ENCODE results near the gene IFNK.

The IFNK gene

DNA sequence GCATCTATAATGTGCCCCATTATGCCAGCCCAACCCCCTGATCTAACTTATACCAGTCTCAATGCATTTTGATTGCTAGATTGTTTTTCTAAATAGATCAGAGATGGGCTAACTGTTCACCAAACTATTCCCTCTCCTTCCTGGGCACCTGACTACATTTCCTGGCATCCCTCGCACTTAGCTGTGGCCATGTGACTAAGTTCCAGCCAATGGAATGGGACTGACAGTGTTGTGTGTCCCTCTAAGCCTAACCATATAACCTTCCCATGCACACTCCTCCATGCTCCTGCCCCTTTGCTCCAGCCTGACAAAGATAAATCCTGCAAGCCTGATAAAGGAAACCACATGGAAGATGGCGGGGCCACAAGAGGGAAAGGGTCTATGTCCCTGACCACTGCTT, 12.3 kb upstream of the IFNK start:
- DNase-seq (ENCODE audit: low read depth), result no peak

DNA sequence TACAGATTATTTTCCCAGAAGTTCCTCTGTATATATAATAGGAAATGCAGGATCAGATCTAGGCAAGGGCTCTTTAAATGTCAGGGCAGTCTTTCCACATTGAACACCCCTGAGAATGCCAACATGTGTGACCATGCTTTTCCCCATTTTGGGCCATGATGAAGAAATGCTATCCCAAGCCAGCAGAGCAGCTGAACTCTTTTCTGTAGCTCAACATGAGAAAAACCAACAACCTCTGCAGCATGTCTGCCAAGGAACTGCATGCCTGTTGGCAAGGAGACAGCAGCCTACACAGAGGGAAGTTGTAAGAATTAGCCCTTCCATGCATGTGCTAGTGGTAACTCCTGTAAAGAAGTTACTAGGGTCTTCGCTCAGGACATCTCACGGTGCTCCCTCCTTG, 9.5 kb upstream of the IFNK start:
- DNase-seq (ENCODE audit: low read depth), result no peak

GRCh38 chr9:27518006-27518405, 6.1 kb upstream of the IFNK start:
- no peak for DNase-seq (ENCODE audit: low read depth)

GRCh38 chr9:27518809-27519208, 5.3 kb upstream of the IFNK start:
- DNase-seq (ENCODE audit: low read depth), result no peak

DNA sequence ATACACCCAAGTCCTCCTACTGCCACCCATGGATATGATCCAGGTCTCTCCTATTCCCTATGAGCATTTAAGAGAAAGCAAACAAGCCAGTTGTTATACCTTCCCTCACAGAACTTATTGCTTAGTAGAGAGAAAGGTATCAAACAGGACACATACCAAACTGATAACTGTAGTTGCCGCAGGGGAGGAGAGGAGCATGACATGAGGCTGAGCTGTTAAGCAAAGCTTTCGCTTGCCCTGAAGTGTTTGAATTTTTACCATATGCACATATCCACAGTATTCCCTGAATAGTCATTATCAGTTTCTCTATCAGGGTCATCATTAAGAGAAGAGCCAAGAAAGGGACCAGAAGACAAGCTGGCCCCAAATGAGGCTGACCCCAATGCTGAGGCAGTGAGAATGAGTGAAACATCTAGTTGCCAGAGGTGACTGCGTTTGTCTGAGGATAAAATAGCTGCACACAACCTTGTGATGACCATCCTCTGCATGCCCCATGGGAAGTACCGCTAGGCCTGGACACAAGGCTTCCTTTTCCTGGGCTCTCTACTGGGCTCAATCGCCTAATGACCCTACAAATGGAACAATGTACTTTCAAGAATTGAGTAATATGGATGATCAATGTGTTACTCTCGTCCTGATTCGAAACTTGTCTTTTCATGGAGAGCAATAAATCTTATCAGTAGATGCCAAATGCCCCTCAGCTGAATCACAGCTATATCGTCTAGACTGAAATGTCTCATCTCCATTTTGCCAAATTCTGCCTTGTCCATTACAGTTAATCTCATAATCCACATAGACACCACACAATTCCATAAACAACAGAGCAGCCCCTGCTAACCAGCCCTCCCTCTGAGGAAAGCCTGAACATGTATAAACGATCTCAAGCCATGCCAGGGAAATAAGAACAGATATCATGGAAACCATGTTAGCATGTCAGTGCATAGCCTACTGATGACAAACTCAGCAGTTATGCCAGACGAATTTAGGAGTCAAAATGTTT, 4.3 kb upstream of the IFNK start:
- peak; percentile 72 for DNase-seq (ENCODE audit: low read depth)

DNA sequence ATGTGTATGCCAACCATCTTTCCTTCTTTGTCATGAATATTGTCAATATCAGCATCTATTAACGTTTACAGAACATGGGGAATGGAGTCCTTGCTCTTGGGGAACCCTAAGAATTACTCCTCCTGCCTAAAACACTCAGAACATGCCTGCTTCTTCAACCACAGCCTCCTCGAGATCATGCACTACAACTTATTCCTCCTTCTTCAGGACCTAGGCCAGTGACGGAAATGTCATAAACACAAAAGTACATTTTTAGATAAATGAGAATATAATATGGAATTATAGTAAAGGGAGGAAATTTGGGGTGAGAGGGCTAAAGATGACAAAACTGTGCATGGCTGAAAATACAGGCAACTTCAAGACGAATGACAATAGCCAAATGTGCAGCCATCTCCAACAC, 3.1 kb upstream of the IFNK start:
- no peak for DNase-seq (ENCODE audit: low read depth)

- no peak for DNase-seq (ENCODE audit: low read depth)
These were observed 949 bp upstream of the IFNK start for GRCh38 chr9:27523141-27523540.

DNA sequence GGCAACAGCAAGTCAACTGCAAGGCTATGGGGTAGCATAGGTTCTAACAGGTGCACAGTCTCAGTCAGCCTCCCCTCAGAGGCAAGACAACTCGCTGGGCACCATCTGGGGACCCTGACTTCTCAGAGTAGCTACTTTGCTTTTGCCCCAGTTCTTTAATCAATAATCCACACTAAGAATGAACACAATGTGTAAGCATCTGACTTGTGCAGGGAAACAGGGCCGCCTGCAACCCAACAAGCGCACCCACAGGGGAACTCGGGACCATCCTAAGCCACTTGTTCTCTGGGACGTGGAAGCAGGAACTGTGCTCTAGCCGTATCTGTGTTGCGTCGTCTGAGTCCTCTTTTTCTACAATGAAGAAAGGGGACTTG, 3.6 kb downstream of the IFNK start:
- DNase-seq (ENCODE audit: low read depth), result no peak

DNA sequence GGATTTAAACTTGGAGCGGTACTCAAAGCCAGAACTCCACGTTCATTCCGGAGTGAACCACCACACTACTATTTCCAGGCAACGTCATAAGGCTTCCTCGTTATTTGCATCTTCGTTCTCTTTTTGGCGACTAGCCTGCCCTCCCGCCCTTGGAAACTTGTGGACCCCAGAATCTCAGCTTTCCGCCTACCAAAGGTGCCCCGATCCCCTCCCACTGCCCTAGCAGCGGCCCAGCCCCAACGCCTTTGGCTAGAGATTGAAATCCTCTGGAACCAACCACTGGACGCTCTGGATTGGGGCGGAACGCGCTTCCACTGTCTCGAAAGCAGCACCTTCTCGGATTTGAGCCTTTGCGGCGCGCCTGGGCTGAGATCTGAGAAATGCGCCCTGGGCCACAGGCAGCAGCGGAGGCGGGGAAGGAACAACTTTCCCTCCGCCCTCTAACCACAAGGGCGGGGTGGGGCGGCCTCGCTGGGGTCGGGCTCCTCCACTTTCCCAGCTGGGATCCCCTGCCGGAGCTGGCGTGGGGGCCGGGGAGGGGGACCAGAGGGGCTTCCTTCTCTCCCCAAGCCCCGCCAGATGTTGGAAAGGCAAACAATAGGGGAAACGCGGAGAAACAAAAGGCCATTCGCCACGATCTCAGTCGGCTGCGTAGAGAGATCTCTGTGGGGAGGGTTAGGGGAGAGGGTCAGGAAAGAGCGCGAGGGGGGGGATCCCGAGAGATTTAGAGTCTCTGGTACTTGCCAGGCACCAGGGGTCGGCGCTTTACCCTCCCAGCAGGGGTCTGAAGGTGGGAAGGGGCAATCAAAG, 4.2 kb downstream of the IFNK start:
- peak; percentile 69 for DNase-seq (ENCODE audit: low read depth)

DNA sequence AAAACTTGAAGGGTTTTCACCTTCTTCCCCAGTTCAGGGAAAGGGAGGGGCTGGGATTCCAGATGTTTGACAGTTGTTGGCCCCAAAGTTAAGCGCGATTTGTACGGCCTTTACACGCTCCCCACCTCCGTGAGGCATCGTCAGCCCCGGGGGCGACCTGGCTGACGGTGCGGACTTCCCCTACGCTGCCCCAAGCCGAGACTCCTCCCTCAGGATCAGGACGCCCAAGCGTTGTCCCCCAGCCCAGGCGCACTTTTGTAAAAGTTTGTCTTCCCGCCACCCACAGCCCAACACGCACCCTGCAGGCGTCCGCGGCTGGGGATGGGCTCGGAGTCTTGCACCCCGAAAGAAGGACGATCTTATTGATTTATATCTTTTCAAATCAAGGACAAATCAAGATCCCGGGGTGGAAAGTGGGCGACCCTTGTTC, 4.8 kb downstream of the IFNK start:
- no peak for DNase-seq (ENCODE audit: low read depth)

DNA sequence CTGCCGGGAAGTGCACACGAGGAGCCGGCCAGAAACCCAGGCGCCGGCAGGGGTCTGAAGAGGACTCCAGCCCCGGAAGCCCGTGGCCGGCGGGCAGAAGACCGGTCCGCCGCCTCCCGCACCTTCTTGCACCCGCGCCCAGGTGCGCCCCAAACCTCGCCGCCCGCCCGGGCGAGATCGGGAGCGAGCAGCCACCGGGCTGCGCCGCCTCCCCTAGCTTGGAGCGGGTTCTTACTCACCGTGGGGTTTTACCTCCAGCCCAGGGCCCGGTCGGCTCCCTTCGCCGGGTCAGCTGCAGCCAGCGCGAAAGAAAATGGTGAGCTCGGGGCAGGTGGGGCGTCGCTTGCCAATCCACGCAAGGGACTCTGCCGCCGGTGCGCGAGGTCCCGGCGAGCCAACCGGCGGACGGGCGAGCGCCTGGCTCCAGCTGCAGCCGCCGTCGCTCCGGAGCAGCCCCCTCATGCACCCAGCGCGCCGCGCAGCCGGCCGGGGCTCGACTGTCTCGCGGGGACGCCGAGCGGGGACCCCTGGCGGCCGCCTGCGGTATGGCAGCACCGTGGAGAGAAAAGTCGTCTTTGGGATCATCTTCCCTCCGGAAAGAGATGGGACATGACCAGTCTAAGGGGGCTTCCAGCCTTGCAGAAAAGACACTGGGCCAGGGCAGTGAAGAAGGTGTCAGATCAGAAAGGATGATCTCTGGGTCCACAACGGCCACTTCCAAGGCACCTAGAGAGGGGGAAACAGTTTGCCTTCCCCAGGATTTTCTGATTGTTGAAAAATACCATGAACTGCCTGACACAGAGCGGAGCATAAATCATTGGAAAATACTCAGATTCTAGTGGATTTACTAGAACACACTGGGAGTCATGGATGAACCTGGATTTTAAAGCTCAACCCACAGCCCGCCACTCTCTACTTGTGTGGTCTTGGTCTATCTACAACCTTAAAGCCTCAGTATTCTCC, 5.5 kb downstream of the IFNK start, which contains the start of gene MOB3B:
MOB3B (minus strand) TSS at position 499 of the 963 bp plus-strand sequence. CDS start 74,264 bp downstream, outside the sequence.
- peak; percentile 48 for DNase-seq (ENCODE audit: low read depth)

GRCh38 chr9:27530915-27531755, 7.0 kb downstream of the IFNK start:
- no peak for DNase-seq (ENCODE audit: low read depth)

DNA sequence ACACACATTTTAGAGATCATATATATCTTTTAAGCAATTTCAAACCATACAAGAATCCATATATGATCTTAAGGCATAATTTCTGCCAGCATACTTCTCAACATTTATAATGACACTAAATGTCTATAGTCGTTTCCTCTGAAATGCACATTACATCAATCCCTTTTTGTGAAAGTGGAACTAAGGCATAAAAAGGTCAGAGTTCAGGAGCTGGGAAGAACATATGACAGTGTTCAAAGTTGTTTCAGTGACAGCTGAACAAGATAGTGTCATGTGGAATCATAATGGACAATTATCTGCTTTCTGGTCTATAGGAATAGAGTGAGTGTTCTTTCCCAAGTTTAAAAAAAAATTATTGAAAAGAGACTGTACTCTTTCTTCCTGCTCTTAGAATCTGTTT, 8.0 kb downstream of the IFNK start:
- no peak for DNase-seq (ENCODE audit: low read depth)

DNA sequence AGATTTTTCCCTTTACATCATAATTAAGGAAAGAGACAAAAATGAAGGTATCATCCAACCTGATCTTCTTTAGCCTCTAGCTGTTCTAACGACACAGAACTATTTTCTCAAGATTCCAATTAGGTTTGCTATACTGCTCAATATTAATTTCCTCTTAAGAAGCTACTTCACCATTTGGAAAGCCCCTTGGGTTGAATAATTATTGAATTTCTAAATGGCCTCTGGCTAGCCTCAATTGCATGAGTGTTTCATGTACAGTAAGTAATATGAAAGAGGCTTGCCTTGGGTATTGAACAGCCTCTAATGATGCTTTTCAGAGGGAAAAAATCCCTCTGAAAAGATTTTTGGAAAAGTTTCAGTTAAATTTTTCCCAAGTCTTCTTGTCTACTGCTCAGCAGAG, 9.2 kb downstream of the IFNK start:
- no peak for DNase-seq (ENCODE audit: low read depth)

- no peak for DNase-seq (ENCODE audit: low read depth)
These were observed 10.0 kb downstream of the IFNK start for GRCh38 chr9:27534131-27534530.

- no peak for DNase-seq (ENCODE audit: low read depth)
These were observed 10.6 kb downstream of the IFNK start for GRCh38 chr9:27534658-27535209.

DNA sequence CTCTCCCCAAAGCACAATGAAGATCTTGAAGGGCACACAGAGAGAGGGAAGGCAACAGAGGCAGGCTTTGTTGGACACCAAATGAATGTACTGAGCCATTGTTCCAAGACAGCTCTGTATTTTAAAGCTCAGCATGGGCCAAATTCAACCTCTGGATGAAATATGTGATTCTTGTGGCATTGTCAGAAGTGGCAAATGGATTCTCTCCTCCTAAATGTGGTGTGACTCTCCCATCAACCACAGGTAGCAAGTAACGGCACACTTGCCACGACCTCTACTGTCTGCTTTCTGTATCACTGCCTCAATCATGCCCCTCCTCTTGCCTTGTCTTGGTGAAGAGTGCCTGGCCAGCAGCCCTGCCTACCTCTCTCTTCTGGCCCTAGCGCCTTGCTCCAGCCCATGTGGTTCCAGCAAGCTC, 11.6 kb downstream of the IFNK start:
- DNase-seq (ENCODE audit: low read depth), result no peak

- no peak for DNase-seq (ENCODE audit: low read depth)
These were observed 12.1 kb downstream of the IFNK start for GRCh38 chr9:27536168-27536567.

DNA sequence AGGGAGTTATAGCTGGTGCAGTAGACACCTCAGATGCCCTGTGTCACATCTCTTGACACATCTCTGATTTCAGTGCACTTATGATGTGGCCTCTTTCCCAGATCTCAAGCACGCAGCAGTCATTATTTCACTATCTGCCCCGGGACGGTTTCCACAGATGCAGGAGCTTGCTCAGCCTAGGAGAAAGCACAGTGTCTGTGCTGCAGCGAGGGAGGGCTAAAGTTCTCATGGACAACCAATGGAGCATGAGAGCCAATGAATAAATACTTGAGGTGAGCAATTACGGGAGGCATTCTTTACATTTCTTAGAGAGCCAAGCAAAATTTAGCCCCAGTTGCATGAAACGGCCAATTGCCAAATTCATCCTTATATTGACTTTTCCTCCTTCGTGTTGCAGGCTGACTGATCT, 12.9 kb downstream of the IFNK start:
- DNase-seq (ENCODE audit: low read depth), result peak; percentile 26

- no peak for DNase-seq (ENCODE audit: low read depth)
These were observed 13.7 kb downstream of the IFNK start for GRCh38 chr9:27537756-27538155.
